Ishikawa (cell line): ENCODE results near the gene FAM221B.

ENCODE experiments used
- CEBPB ChIP-seq: IDR thresholded peaks from 2 replicates; pipeline ENCODE4 v1.6.1; 2012
- CREB1 ChIP-seq: IDR thresholded peaks from 2 replicates; pipeline ENCODE4 v1.6.1; 2012; ENCODE audit warnings: low read depth
- EGR1 ChIP-seq: IDR thresholded peaks from 2 replicates; pipeline ENCODE4 v1.6.1; 2012
- EP300 ChIP-seq: IDR thresholded peaks from 2 replicates; pipeline ENCODE4 v1.6.1; 2012; ENCODE audit warnings: borderline replicate concordance
- FOXM1 ChIP-seq: IDR thresholded peaks from 2 replicates; pipeline ENCODE4 v1.6.1; 2012; ENCODE audit warnings: low read depth, borderline replicate concordance
- MAX ChIP-seq: IDR thresholded peaks from 2 replicates; pipeline ENCODE4 v1.6.1; 2012
- NFIC ChIP-seq: IDR thresholded peaks from 2 replicates; pipeline ENCODE4 v1.6.1; 2012
- RAD21 ChIP-seq: IDR thresholded peaks from 2 replicates; pipeline ENCODE4 v1.6.1; 2012; ENCODE audit warnings: low read depth
- TAF1 ChIP-seq: IDR thresholded peaks from 2 replicates; pipeline ENCODE4 v1.6.1; 2012; ENCODE audit warnings: low read depth, mild to moderate bottlenecking
- TCF12 ChIP-seq: IDR thresholded peaks from 2 replicates; pipeline ENCODE4 v1.6.1; 2012; ENCODE audit warnings: low read depth
- TEAD4 ChIP-seq: IDR thresholded peaks from 2 replicates; pipeline ENCODE4 v1.6.1; 2012
- USF1 ChIP-seq: IDR thresholded peaks from 2 replicates; pipeline ENCODE4 v1.6.1; 2012
- YY1 ChIP-seq: IDR thresholded peaks from 2 replicates; pipeline ENCODE4 v1.6.1; 2012; ENCODE audit warnings: low read depth
- ZBTB7A ChIP-seq: IDR thresholded peaks from 2 replicates; pipeline ENCODE4 v1.6.1; 2012; ENCODE audit warnings: low read depth
- TF ChIP-seq, protein P1 (sequence below): IDR thresholded peaks from 2 replicates; pipeline ENCODE4 v1.6.1; 2012; ENCODE audit warnings: low read depth, mild to moderate bottlenecking

Gene FAM221B

DNA sequence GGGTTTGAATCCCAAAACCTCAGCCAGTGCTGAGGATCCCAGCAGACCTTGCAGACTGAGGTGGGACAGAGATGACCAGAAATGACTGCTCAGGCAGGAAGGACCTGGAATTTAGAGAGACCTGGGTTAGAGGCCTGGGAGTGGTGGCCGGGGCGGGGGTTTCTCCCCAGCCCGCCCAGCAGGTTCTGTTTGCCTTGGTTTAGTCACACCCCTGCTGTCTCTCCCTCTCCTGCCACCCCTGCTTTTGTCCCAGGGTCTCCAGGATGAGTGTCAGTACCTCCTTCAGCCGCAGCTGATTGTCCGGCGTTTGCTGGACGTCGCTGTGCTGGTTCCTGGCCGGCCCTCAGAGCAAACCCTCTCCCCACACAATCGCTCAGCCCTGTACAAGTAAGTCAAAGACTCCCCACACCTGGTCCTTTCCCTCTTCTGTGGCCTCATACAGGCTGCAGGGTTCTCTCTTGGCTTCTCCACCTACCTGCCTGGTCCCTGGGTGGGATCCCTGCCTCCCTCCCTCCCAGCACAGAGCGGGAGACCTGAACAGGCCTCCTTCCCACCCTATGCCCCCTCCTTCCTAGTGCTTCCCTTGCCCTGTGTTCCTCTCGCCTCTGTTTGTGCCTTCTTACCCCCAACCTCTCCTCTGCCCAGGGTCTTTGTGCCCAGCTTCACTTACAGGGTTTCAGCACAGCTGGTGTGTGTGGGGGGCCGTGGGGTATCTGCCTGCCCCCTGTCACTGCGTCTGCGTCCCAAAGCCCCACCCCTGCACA is 12.5 kb upstream of the FAM221B start:
- TF ChIP-seq NFIC (no peak), TCF12 (no peak), RAD21 (no peak), TEAD4 (no peak), MAX (no peak), USF1 (no peak), EGR1 (no peak), TAF1 (no peak), CREB1 (no peak), YY1 (no peak), EP300 (no peak), ZBTB7A (no peak), FOXM1 (no peak), CEBPB (no peak)
- TF ChIP-seq, protein P1, sequence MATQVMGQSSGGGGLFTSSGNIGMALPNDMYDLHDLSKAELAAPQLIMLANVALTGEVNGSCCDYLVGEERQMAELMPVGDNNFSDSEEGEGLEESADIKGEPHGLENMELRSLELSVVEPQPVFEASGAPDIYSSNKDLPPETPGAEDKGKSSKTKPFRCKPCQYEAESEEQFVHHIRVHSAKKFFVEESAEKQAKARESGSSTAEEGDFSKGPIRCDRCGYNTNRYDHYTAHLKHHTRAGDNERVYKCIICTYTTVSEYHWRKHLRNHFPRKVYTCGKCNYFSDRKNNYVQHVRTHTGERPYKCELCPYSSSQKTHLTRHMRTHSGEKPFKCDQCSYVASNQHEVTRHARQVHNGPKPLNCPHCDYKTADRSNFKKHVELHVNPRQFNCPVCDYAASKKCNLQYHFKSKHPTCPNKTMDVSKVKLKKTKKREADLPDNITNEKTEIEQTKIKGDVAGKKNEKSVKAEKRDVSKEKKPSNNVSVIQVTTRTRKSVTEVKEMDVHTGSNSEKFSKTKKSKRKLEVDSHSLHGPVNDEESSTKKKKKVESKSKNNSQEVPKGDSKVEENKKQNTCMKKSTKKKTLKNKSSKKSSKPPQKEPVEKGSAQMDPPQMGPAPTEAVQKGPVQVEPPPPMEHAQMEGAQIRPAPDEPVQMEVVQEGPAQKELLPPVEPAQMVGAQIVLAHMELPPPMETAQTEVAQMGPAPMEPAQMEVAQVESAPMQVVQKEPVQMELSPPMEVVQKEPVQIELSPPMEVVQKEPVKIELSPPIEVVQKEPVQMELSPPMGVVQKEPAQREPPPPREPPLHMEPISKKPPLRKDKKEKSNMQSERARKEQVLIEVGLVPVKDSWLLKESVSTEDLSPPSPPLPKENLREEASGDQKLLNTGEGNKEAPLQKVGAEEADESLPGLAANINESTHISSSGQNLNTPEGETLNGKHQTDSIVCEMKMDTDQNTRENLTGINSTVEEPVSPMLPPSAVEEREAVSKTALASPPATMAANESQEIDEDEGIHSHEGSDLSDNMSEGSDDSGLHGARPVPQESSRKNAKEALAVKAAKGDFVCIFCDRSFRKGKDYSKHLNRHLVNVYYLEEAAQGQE, result no peak

DNA sequence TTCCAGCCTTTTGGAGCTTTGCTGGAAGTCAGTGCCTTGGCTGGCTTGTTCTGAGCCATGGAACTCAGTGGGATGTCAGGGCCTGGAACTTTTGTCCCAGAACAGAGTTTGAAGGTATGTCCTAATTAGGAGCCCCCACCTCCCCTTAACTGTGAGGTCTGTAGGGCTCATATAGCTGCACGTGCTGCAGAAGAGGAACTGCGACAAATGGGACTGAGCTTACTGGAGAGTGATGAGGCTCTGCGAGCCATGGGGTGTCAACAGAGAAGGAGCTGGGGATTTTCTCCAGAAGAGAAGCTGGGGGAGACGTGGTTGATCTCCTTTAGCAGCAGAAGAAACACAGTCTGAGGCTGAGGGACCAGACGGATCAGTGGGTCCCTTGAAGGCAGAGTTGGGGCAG is 11.4 kb upstream of the FAM221B start:
- TF ChIP-seq CREB1, result no peak
- TF ChIP-seq MAX, result no peak
- no peak for TF ChIP-seq TEAD4
- TF ChIP-seq CEBPB, result no peak
- TF ChIP-seq NFIC, result no peak
- no peak for TF ChIP-seq TCF12
- TF ChIP-seq, protein P1, result no peak
- TF ChIP-seq YY1, result no peak
- TF ChIP-seq EGR1, result no peak
- TF ChIP-seq TAF1, result no peak
- no peak for TF ChIP-seq ZBTB7A
- TF ChIP-seq USF1, result no peak
- no peak for TF ChIP-seq FOXM1
- TF ChIP-seq EP300, result no peak
- TF ChIP-seq RAD21, result no peak

DNA sequence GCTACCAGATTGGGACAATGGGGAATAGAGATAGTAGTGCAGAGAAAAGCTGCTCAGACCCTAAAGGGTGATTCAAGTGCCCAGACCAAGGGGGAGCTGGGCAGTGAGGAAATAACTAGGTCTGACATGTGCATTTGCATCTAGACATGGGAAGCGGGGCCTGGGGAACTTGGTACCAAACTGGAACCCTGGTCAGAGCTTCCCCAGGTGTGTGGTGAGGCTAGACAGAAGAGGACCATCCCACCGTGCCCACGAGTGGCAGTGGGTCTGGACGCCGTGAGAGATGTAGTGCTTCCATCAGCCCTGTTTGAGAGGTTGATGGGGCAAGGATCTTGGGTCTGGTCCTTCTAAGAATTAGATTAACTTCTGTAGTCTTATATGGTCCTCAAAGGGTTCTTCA is 8.1 kb upstream of the FAM221B start:
- TF ChIP-seq TAF1 (no peak), EGR1 (no peak), YY1 (no peak), TEAD4 (no peak), ZBTB7A (no peak), NFIC (no peak), EP300 (no peak), FOXM1 (no peak), MAX (no peak), RAD21 (no peak), CEBPB (no peak), TCF12 (no peak), CREB1 (no peak)
- TF ChIP-seq, protein P1, result no peak

DNA sequence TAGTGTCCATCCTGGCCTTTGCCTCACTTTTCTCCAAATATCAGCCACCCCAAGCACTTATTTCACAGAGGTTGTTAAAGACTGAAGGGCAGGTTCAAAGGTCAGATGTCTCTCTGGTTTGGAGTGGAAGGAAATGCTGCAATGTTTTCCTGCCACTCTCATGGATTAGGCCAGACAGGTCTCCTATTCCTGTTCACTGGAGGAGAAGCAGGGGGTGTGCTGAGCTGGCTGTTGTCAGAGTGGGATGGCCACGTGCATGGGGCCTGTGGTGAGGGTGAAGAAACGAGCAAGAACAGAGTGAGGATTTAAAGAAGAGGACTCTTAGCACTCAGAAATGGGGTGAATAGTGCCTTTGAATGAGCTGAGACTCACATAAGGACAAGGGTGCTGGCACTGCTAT is 7.2 kb upstream of the FAM221B start:
- TF ChIP-seq, protein P1, result no peak
- TF ChIP-seq FOXM1, result no peak
- TF ChIP-seq TEAD4, result no peak
- no peak for TF ChIP-seq CREB1
- no peak for TF ChIP-seq CEBPB
